WTC11 (cell line): ENCODE data around the gene TRIM17. TPM values are rescaled to one million over a fixed set of nuclear protein-coding genes. Genes with fewer than 3 reads are reported as not detected.

Experiments
- ATAC-seq: fragments of 200-7000 bp; cut with Tn5 transposase; 2 replicates; pipeline ENCODE4 v1.10.0; 2021; ENCODE audit warnings: mild to moderate bottlenecking, moderate library complexity
- CTCF ChIA-PET: fragments of 300-600 bp; sonication (Branson Sonifier 250); formaldehyde crosslinking; loops from one replicate; lab custom pipeline; 2021; ENCODE audit warnings: antibody characterized with exemption; lab: Charles Lee
- POLR2A ChIA-PET: fragments of 350-600 bp; sonication (Branson Sonifier 250); formaldehyde crosslinking; loops from one replicate; lab custom pipeline; 2021; ENCODE audit warnings: antibody characterized with exemption; lab: Charles Lee
- DNase-seq: peaks from one replicate; pipeline ENCODE4 v3.0.0; 2021; ENCODE audit warnings: low spot score
- H3K27ac Mint-ChIP-seq: 2 replicates; pipeline ENCODE4 v1.8.0; 2021; ENCODE audit warnings: mixed read lengths
- H3K27me3 Mint-ChIP-seq: 2 replicates; pipeline ENCODE4 v1.8.0; 2021; ENCODE audit warnings: low read depth, mild to moderate bottlenecking, moderate library complexity, mixed read lengths
- H3K36me3 Mint-ChIP-seq: 2 replicates; pipeline ENCODE4 v1.8.0; 2021; ENCODE audit warnings: mixed read lengths
- H3K4me1 Mint-ChIP-seq: 2 replicates; pipeline ENCODE4 v1.8.0; 2022; ENCODE audit warnings: mixed read lengths
- H3K4me3 Mint-ChIP-seq: 2 replicates; pipeline ENCODE4 v1.8.0; 2021; ENCODE audit warnings: mild to moderate bottlenecking, moderate library complexity, mixed read lengths
- H3K9me3 Mint-ChIP-seq: 2 replicates; pipeline ENCODE4 v1.8.0; 2021; ENCODE audit warnings: mixed read lengths
- AFF4 ChIP-seq: sonication (generic); formaldehyde crosslinking; IDR thresholded peaks from 2 replicates; pipeline ENCODE4 v1.8.1; 2023; ENCODE audit warnings: mild to moderate bottlenecking, missing genetic modification reagents, borderline replicate concordance
- ARID4B ChIP-seq: sonication (generic); formaldehyde crosslinking; IDR thresholded peaks from 2 replicates; pipeline ENCODE4 v1.8.0; 2023; ENCODE audit warnings: missing genetic modification reagents, mild to moderate bottlenecking, borderline replicate concordance
- E2F1 ChIP-seq: sonication (generic); formaldehyde crosslinking; IDR thresholded peaks from 2 replicates; pipeline ENCODE4 v1.8.0; 2022; ENCODE audit warnings: mild to moderate bottlenecking, missing genetic modification reagents
- E2F4 ChIP-seq: sonication (generic); formaldehyde crosslinking; IDR thresholded peaks from 2 replicates; pipeline ENCODE4 v1.8.1; 2022; ENCODE audit warnings: low read depth, mild to moderate bottlenecking, moderate library complexity, missing genetic modification reagents, borderline replicate concordance
- GRHL2 ChIP-seq: fragments of 250-450 bp; sonication (Bioruptor Pico); IDR thresholded peaks from 2 replicates; pipeline ENCODE4 v1.8.0; 2022; ENCODE audit warnings: mild to moderate bottlenecking, moderate library complexity; ENCODE audit not compliant: insufficient replicate concordance, severe bottlenecking
- JAZF1 ChIP-seq: fragments of 250-450 bp; sonication (Bioruptor Pico); IDR thresholded peaks from 2 replicates; pipeline ENCODE4 v1.9.0; 2021; ENCODE audit warnings: moderate library complexity, mild to moderate bottlenecking, inconsistent platforms
- NFATC4 ChIP-seq: fragments of 250-450 bp; sonication (Bioruptor Pico); IDR thresholded peaks from 2 replicates; pipeline ENCODE4 v1.9.0; 2021; ENCODE audit warnings: mild to moderate bottlenecking
- SP1 ChIP-seq: sonication (generic); formaldehyde crosslinking; conservative IDR thresholded peaks from 2 replicates; pipeline ENCODE4 v1.8.1; 2022; ENCODE audit warnings: missing genetic modification reagents
- STAT6 ChIP-seq: sonication (generic); formaldehyde crosslinking; conservative IDR thresholded peaks from 2 replicates; pipeline ENCODE4 v1.8.1; 2023; ENCODE audit warnings: mild to moderate bottlenecking, low read depth, missing genetic modification reagents, moderate library complexity
- TEAD4 ChIP-seq: sonication (generic); formaldehyde crosslinking; IDR thresholded peaks from 2 replicates; pipeline ENCODE4 v1.8.0; 2022; ENCODE audit warnings: mild to moderate bottlenecking, missing genetic modification reagents
- TP53 ChIP-seq: sonication (generic); formaldehyde crosslinking; IDR thresholded peaks from 2 replicates; pipeline ENCODE4 v1.8.1; 2023; ENCODE audit warnings: mild to moderate bottlenecking, missing genetic modification reagents
- ZNF416 ChIP-seq: fragments of 250-450 bp; sonication (Bioruptor Pico); IDR thresholded peaks from 2 replicates; pipeline ENCODE4 v1.9.0; 2021; ENCODE audit warnings: mild to moderate bottlenecking, inconsistent platforms
- ZNF532 ChIP-seq: fragments of 250-450 bp; sonication (Bioruptor Pico); IDR thresholded peaks from 2 replicates; pipeline ENCODE4 v1.9.0; 2021; ENCODE audit warnings: mild to moderate bottlenecking, borderline replicate concordance
- total RNA-seq: library from RNA; stranded (reverse); gene quantifications from 3 replicates; pipeline ENCODE4 v1.2.3, GENCODE V29; 2021

Gene TRIM17
- total RNA-seq, 1 experiment from 2014 or later, result 2.6 TPM

- no peak for TF ChIP-seq ARID4B
- TF ChIP-seq E2F1, result no peak
- TF ChIP-seq SP1 (CRISPR knock-in tag), result no peak
- no peak for TF ChIP-seq STAT6 (CRISPR knock-in tag)
- no peak for TF ChIP-seq JAZF1 (CRISPR knock-in tag)
- TF ChIP-seq NFATC4 (CRISPR knock-in tag), result no peak
- no peak for TF ChIP-seq TEAD4 (CRISPR knock-in tag)
- TF ChIP-seq, all 79 proteins: peak for 0
Measured at GRCh38 chr1:228363686-228364067, 53.0 kb downstream of the TRIM17 start (continued).

- Mint-ChIP-seq H3K36me3 (no peaks in the 10 kb centered on the region), H3K4me1 (no peaks in the 10 kb centered on the region), H3K27me3 (no peaks in the 10 kb centered on the region; the same call in 1 of the 2 replicates), H3K27ac (no peak overlapping the region), H3K4me3 (no peak overlapping the region), H3K9me3 (peaks cover 3% of the 10 kb centered on the region; the same call in 1 of the 2 replicates)
- ChIA-PET POLR2A (no interaction called here), CTCF (no interaction called here)
- ATAC-seq (no peak), DNase-seq (no peak)
- TF ChIP-seq GRHL2 (CRISPR knock-in tag), result no peak
- no peak for TF ChIP-seq E2F4 (CRISPR knock-in tag)
- no peak for TF ChIP-seq ZNF532 (CRISPR knock-in tag)
- no peak for TF ChIP-seq AFF4 (CRISPR knock-in tag)
- no peak for TF ChIP-seq TP53 (CRISPR knock-in tag)
- no peak for TF ChIP-seq ZNF416 (CRISPR knock-in tag)
Measured at GRCh38 chr1:228362884-228363450, 53.7 kb downstream of the TRIM17 start.
